Activated CD4-positive, alpha-beta T cell treated with anti-CD3 and anti-CD28 coated beads for 24 hours (primary cell): ENCODE results near the gene ACAA1.

ENCODE experiments used
- DNase-seq, 2 donors: peaks; one replicate each; pipeline ENCODE4 v3.0.0-alpha.2; 2020; ENCODE audit warnings: low read depth in 2 of 2

The ACAA1 gene

GRCh38 chr3:38154033-38154494 lies 17.1 kb upstream of the ACAA1 start:
- DNase-seq = no peak

- DNase-seq = no peak
Measured at GRCh38 chr3:38153221-38153620, 16.3 kb upstream of the ACAA1 start.

- no peak for DNase-seq
Measured at GRCh38 chr3:38152609-38153008, 15.7 kb upstream of the ACAA1 start.

- DNase-seq = no peak
Measured at GRCh38 chr3:38151667-38152265, 14.8 kb upstream of the ACAA1 start.

- DNase-seq = no peak
Measured at GRCh38 chr3:38150780-38151528, 14.0 kb upstream of the ACAA1 start.

- DNase-seq = no peak
Measured at GRCh38 chr3:38149708-38150107, 12.8 kb upstream of the ACAA1 start.

GRCh38 chr3:38148311-38148882 lies 11.5 kb upstream of the ACAA1 start:
- no peak for DNase-seq

- no peak for DNase-seq
Measured at GRCh38 chr3:38147421-38147820, 10.5 kb upstream of the ACAA1 start.

- no peak for DNase-seq
Measured at GRCh38 chr3:38146504-38146903, 9.6 kb upstream of the ACAA1 start.

- DNase-seq = no peak
Measured at GRCh38 chr3:38143511-38143910, 6.6 kb upstream of the ACAA1 start.

- no peak for DNase-seq
Measured at GRCh38 chr3:38142959-38143358, 6.0 kb upstream of the ACAA1 start.

GRCh38 chr3:38141952-38142273 lies 5.0 kb upstream of the ACAA1 start:
- no peak for DNase-seq

GRCh38 chr3:38141173-38141951 lies 4.4 kb upstream of the ACAA1 start:
- DNase-seq = no peak

GRCh38 chr3:38140326-38141172 lies 3.6 kb upstream of the ACAA1 start:
- DNase-seq = no peak

GRCh38 chr3:38139652-38140051 lies 2.7 kb upstream of the ACAA1 start:
- no peak for DNase-seq

GRCh38 chr3:38139191-38139590 lies 2.3 kb upstream of the ACAA1 start:
- DNase-seq = no peak

GRCh38 chr3:38138349-38139190 lies 1.6 kb upstream of the ACAA1 start, which contains the start of gene MYD88:
TSS of gene MYD88 (plus strand) at chr3:38138661. CDS start at chr3:38138701, 40 bp downstream.
- DNase-seq = peak; percentile 70 to 75

- DNase-seq = no peak
Measured at GRCh38 chr3:38137615-38138348, 855 bp upstream of the ACAA1 start.

GRCh38 chr3:38136393-38136776 lies 542 bp downstream of the ACAA1 start:
- DNase-seq = no peak
